HepG2 (cell line): ENCODE data around the gene DAB1. TPM values are rescaled to one million over a fixed set of nuclear protein-coding genes. Genes with fewer than 3 reads are reported as not detected.

Experiments
- ATAC-seq: fragments of 200-7000 bp; cut with Tn5 transposase; 3 replicates; pipeline ENCODE4 v1.9.1; 2020; ENCODE audit warnings: mild to moderate bottlenecking, moderate library complexity
- BruUV-seq: library from RNA; stranded (reverse); fragments of 400-500 nt; replicated peaks from 2 replicates; lab custom pipeline; 2021; lab: Mats Ljungman, UMichigan
- CTCF ChIA-PET: fragments of 300-600 bp; formaldehyde crosslinking; extraction: SDS; loops from one replicate; lab custom pipeline; 2021; ENCODE audit warnings: low total read pairs, inconsistent platforms, low intra/inter-chr PET ratio; lab: Yijun Ruan, JAX
- POLR2A ChIA-PET: fragments of 350-600 bp; sonication (Branson Sonifier 250); formaldehyde crosslinking; loops from one replicate; lab custom pipeline; 2020; ENCODE audit warnings: antibody characterized with exemption, inconsistent platforms; lab: Yijun Ruan, JAX
- DNase-seq: peaks from one replicate; pipeline ENCODE4 v3.0.0-alpha.2; 2015; ENCODE audit warnings: low spot score
- FAIRE-seq: peaks from 3 replicates; lab custom pipeline; 2011; peaks lifted over from hg19 to GRCh38; lab: Jason Lieb, UNC
- H2AFZ ChIP-seq: one replicate; pipeline ENCODE4 v1.6.1; 2011; ENCODE audit warnings: low read length, inconsistent platforms
- H3K27ac ChIP-seq: fragments of 300-600 bp; 3 replicates; pipeline ENCODE4 v1.8.0; 2011; ENCODE audit warnings: mixed run types, mild to moderate bottlenecking, mixed read lengths, low read length, inconsistent platforms; ENCODE audit not compliant: insufficient read depth; ENCODE audit errors: extremely low read length
- H3K27me3 ChIP-seq, 2 experiments: fragments of 200-600 bp in 1 of 2; 2 replicates in 1 of 2; 3 replicates in 1 of 2; pipeline versions ENCODE4 v1.6.0 to v1.8.0; 2011; ENCODE audit warnings: low read length in 2 of 2, mild to moderate bottlenecking in 2 of 2, moderate library complexity in 2 of 2, inconsistent platforms in 1 of 2; ENCODE audit not compliant: insufficient read depth in 2 of 2, control insufficient read depth in 1 of 2
- H3K36me3 ChIP-seq, 2 experiments: fragments of 200-600 bp in 1 of 2; replicated peaks in 1 of 2; 2 replicates in 1 of 2; 3 replicates in 1 of 2; pipeline versions ENCODE4 v1.5.1 to v1.8.0; 2011; ENCODE audit warnings: low read length in 2 of 2, inconsistent platforms in 1 of 2; ENCODE audit not compliant: insufficient read depth in 2 of 2, control insufficient read depth in 1 of 2
- H3K4me1 ChIP-seq: 2 replicates; pipeline ENCODE4 v1.5.1; 2012; ENCODE audit warnings: low read length, inconsistent platforms; ENCODE audit not compliant: insufficient read depth
- H3K4me2 ChIP-seq: 2 replicates; pipeline ENCODE4 v1.6.0; 2011; ENCODE audit warnings: low read depth, low read length, inconsistent platforms
- H3K4me3 ChIP-seq, 3 experiments: fragments of 200-600 bp in 1 of 3; sonication (generic), shearing (Covaris generic) in 1 of 3; replicated peaks in 1 of 3; 2 replicates each; pipeline ENCODE4 v1.5.1; 2011 to 2016; ENCODE audit warnings: low read length in 3 of 3, inconsistent platforms in 2 of 3, low read depth in 2 of 3, mild to moderate bottlenecking in 2 of 3, control low read depth in 1 of 3, mixed read lengths in 1 of 3; ENCODE audit not compliant: insufficient read depth in 1 of 3
- H3K79me2 ChIP-seq: one replicate; pipeline ENCODE4 v1.6.1; 2011; ENCODE audit warnings: low read length, inconsistent platforms; ENCODE audit not compliant: insufficient read depth
- H3K9ac ChIP-seq: 2 replicates; pipeline ENCODE4 v1.6.0; 2011; ENCODE audit warnings: mild to moderate bottlenecking, low read depth, low read length, inconsistent platforms; ENCODE audit not compliant: insufficient read depth
- H3K9me3 ChIP-seq: 2 replicates; pipeline ENCODE4 v1.5.1; 2012; ENCODE audit warnings: mild to moderate bottlenecking, low read length
- H4K20me1 ChIP-seq: 2 replicates; pipeline ENCODE4 v1.6.0; 2011; ENCODE audit warnings: inconsistent platforms, mild to moderate bottlenecking, low read length, moderate library complexity; ENCODE audit not compliant: insufficient read depth
- ARNT2 ChIP-seq: sonication (generic); formaldehyde crosslinking; IDR thresholded peaks from 2 replicates; pipeline ENCODE4 v1.8.0; 2022; ENCODE audit warnings: mild to moderate bottlenecking, low read depth, missing genetic modification reagents, moderate library complexity
- HNF4A ChIP-seq: sonication (generic); formaldehyde crosslinking; IDR thresholded peaks from 2 replicates; pipeline ENCODE4 v1.4.0; 2020; ENCODE audit warnings: missing genetic modification reagents
- SP140L ChIP-seq: sonication (generic); formaldehyde crosslinking; IDR thresholded peaks from 2 replicates; pipeline ENCODE4 v1.4.0; 2020; ENCODE audit warnings: missing genetic modification reagents, borderline replicate concordance
- WGBS: methylation state at CpG from one replicate; pipeline ENCODE4 v1.1.6; 2017; ENCODE audit warnings: low lambda C conversion rate; 5-methylcytosine and 5-hydroxymethylcytosine counted together
- in situ Hi-C: cut with HindIII; loops from 2 replicates; pipeline ENCODE4 v1.10.0; 2017; ENCODE audit warnings: low pct_unique_long_range_greater_than_20kb; ENCODE audit not compliant: extremely low pct_ligation_motif_present
- intact Hi-C: fragments of 100-400 bp; cut with micrococcal nuclease; formaldehyde crosslinking; loops from one replicate; pipeline ENCODE4 v1.10.0; 2022; ENCODE audit not compliant: unreplicated experiment
- polyA plus RNA-seq, 8 experiments: library from polyadenylated mRNA; depleted of rRNA in 3 of 8; stranded (reverse) in 7 of 8; unstranded in 1 of 8; fragments of >200 nt; fragmentation: Illumina TruSeq in 4 of 8; extraction: Trizol in 4 of 8; gene quantifications; 2 replicates each; pipeline versions ENCODE4 v1.2.1 to v1.2.3, GENCODE V29; 2011 to 2016; ENCODE audit warnings: low read depth in 4 of 8, missing spikeins in 1 of 8, mixed read lengths in 1 of 8; ENCODE audit not compliant: insufficient read depth in 1 of 8
- total RNA-seq, 5 experiments: library from RNA; depleted of rRNA; stranded (reverse); fragments of >200 nt; fragmentation: Illumina TruSeq; extraction: Trizol; gene quantifications; 2 replicates each; pipeline ENCODE4 v1.2.3, GENCODE V29; 2016; ENCODE audit warnings: low read depth in 1 of 5
- TF ChIP-seq, protein P1 (sequence below): IDR thresholded peaks from 2 replicates; pipeline ENCODE4 v1.6.1; 2016
- TF ChIP-seq, protein P2 (sequence below): sonication (generic); formaldehyde crosslinking; conservative IDR thresholded peaks from 2 replicates; pipeline ENCODE4 v1.4.0; 2020; ENCODE audit warnings: missing genetic modification reagents
- TF ChIP-seq, protein P3 (sequence below), 2 experiments: sonication (generic) in 1 of 2; formaldehyde crosslinking in 1 of 2; IDR thresholded peaks; 2 replicates each; pipeline versions ENCODE4 v1.6.1 to v1.9.0; 2014 to 2022; ENCODE audit warnings: antibody characterized with exemption in 1 of 2, borderline replicate concordance in 1 of 2, inconsistent platforms in 1 of 2, low read depth in 1 of 2, missing genetic modification reagents in 1 of 2

The DAB1 gene
- total and polyA plus RNA-seq, 2 of the 13 experiments (the other 11 are each of a cell fraction or from before 2014, with no cell fraction given) = 0.04 to 0.13 TPM

DNA sequence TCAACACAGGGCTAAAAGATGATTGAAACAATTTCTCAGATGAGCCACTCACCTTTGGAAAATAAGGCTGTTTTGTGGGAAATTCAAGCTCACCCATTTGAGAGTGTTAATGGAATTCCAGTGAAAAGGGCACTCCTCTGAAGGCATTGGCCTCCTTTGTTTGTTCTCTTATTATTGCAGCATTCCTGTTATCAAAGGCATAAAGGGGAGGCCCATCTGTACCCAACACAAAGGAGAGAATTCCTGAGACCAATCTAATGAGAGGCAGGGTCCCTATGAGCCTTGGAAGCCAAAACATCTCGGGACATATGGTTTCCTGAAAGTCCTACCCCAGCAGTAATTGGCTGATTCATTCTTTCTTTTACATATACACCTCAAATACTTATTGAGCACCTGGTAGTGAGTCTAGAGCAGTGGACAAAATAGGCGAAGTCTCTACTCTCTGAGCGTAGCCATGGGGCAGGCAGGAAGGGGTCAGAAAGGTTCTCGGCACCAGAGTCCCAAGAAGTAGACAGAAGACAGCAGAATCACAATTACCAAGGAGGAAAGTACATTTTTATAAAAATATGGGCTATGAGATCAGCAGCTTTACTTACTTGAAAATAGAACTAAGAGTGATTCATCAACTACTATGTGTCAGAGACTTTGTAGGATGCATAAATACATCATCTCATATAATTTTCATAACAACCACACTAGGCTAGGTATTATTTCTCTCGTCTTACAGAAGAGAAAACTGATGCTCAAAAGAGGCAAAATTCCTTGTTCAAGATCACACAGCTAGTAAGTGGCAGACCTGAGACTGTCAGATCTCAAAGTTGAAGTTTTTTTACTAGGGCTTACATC lies 218.7 kb downstream of the DAB1 start:
- CTCF ChIA-PET = no interaction called here
- DNase-seq (no peak), FAIRE-seq (no peak)
- POLR2A ChIA-PET = no interaction called here
- no peaks in the 10 kb centered on the region for H3K27me3 ChIP-seq
- H2AFZ ChIP-seq = no peak overlapping the region
- no peaks in the 10 kb centered on the region for H4K20me1 ChIP-seq
- H3K4me3 ChIP-seq = no peak overlapping the region
- H3K36me3 ChIP-seq = no peaks in the 10 kb centered on the region
- no peaks in the 10 kb centered on the region for H3K9me3 ChIP-seq
- no peak overlapping the region for H3K4me2 ChIP-seq
- BruUV-seq = no TSS peak
- H3K9ac ChIP-seq = no peak overlapping the region
- in situ Hi-C loops = no loop called here
- no peaks in the 10 kb centered on the region for H3K79me2 ChIP-seq
- TF ChIP-seq, protein P1, sequence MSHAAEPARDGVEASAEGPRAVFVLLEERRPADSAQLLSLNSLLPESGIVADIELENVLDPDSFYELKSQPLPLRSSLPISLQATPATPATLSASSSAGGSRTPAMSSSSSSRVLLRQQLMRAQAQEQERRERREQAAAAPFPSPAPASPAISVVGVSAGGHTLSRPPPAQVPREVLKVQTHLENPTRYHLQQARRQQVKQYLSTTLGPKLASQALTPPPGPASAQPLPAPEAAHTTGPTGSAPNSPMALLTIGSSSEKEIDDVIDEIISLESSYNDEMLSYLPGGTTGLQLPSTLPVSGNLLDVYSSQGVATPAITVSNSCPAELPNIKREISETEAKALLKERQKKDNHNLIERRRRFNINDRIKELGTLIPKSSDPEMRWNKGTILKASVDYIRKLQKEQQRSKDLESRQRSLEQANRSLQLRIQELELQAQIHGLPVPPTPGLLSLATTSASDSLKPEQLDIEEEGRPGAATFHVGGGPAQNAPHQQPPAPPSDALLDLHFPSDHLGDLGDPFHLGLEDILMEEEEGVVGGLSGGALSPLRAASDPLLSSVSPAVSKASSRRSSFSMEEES (CRISPR knock-in tag) = no peak
- TF ChIP-seq, protein P2, sequence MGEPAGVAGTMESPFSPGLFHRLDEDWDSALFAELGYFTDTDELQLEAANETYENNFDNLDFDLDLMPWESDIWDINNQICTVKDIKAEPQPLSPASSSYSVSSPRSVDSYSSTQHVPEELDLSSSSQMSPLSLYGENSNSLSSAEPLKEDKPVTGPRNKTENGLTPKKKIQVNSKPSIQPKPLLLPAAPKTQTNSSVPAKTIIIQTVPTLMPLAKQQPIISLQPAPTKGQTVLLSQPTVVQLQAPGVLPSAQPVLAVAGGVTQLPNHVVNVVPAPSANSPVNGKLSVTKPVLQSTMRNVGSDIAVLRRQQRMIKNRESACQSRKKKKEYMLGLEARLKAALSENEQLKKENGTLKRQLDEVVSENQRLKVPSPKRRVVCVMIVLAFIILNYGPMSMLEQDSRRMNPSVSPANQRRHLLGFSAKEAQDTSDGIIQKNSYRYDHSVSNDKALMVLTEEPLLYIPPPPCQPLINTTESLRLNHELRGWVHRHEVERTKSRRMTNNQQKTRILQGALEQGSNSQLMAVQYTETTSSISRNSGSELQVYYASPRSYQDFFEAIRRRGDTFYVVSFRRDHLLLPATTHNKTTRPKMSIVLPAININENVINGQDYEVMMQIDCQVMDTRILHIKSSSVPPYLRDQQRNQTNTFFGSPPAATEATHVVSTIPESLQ (CRISPR knock-in tag) = no peak
- TF ChIP-seq SP140L (CRISPR knock-in tag) = no peak
- TF ChIP-seq HNF4A (CRISPR knock-in tag) = no peak
- TF ChIP-seq ARNT2 = no peak
- TF ChIP-seq, protein P3, sequence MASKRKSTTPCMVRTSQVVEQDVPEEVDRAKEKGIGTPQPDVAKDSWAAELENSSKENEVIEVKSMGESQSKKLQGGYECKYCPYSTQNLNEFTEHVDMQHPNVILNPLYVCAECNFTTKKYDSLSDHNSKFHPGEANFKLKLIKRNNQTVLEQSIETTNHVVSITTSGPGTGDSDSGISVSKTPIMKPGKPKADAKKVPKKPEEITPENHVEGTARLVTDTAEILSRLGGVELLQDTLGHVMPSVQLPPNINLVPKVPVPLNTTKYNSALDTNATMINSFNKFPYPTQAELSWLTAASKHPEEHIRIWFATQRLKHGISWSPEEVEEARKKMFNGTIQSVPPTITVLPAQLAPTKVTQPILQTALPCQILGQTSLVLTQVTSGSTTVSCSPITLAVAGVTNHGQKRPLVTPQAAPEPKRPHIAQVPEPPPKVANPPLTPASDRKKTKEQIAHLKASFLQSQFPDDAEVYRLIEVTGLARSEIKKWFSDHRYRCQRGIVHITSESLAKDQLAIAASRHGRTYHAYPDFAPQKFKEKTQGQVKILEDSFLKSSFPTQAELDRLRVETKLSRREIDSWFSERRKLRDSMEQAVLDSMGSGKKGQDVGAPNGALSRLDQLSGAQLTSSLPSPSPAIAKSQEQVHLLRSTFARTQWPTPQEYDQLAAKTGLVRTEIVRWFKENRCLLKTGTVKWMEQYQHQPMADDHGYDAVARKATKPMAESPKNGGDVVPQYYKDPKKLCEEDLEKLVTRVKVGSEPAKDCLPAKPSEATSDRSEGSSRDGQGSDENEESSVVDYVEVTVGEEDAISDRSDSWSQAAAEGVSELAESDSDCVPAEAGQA (IDR thresholded peaks at IDR 0.05; ENCODE audit: low read depth) = no peak
- TF ChIP-seq, protein P3 (CRISPR knock-in tag; IDR thresholded peaks at IDR 0.05; ENCODE audit: borderline replicate concordance) = no peak
- TF ChIP-seq, all 625 proteins: peak for 0
- Histone ChIP-seq H3K4me1 (no peaks in the 10 kb centered on the region), H3K27ac (no peak overlapping the region)
- ATAC-seq = no peak
- intact Hi-C loops = no loop called here
- WGBS = 62% methylated on average over 5 of the region's 5 CpGs
